Amniotic stem cell (primary cell): Measurements from ENCODE around the gene VSNL1.
"Not testable (repeated sequence)": the region's sequence is repeated elsewhere in the genome, so short reads cannot be mapped to it uniquely, and the experiment has no call there.

Experiments used
- DNase-seq: peaks from one replicate; lab custom pipeline; 2025; lab: John Stamatoyannopoulos, UW

VSNL1 gene

DNA sequence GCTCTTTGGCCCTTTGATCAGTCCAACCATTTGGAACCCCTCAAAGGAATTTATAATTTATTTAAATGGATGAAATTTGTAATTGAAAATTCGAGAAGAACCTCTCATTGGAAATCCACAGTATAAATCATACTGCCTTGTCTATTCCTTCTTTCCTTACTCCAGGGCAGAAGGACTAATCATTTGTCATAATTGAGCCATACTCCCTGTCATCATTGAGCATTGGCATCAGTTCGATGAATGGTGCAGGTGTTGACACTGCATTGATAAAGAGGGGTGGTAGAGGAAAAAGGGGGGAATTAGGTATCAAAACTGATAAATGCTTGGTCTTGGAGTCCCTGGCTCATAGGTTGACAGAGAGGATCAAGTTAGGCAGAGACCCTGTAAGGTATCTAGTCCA is 2.0 kb downstream of the VSNL1 start:
- DNase-seq = no peak

GRCh38 chr2:17543131-17543660 is 2.7 kb downstream of the VSNL1 start:
- DNase-seq = no peak

DNA sequence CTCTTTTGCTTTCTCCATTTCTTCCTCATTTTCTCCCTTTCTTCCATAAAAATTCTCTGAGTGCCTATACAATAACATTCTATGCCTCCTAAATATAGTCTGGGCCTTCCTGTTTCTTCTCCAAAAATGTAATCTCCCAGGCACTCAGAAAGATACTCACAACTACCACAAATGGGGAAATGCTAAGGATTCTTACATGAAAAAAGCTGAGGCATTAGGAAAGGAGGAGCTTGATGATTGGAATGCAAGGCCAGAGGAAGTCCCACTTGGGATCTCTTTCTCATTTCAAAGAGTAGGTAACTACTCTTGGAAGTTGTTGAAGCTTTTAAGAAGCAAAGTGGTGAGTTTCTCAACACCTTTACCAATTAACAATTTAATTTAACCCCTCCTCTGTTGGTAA is 3.4 kb downstream of the VSNL1 start:
- DNase-seq = no peak

DNA sequence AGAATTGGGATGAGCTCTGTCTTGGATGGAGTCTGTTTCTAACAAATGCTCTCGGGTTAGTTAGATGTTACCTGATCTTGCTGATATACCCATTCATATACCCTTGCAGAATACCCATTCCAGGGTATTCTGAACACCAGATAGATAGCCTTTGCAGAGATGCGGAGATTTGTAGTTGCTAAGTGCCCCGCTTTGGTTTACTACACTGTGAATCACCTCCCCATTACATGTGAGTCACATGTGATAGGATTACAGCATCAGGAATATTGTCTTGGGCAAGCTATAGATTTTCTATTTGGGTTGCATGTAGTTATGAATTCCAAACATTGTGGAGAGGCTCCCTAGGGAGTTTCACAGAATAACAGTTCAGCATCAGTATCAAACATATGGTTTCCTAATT is 3.8 kb downstream of the VSNL1 start:
- peak; percentile 9 for DNase-seq

DNA sequence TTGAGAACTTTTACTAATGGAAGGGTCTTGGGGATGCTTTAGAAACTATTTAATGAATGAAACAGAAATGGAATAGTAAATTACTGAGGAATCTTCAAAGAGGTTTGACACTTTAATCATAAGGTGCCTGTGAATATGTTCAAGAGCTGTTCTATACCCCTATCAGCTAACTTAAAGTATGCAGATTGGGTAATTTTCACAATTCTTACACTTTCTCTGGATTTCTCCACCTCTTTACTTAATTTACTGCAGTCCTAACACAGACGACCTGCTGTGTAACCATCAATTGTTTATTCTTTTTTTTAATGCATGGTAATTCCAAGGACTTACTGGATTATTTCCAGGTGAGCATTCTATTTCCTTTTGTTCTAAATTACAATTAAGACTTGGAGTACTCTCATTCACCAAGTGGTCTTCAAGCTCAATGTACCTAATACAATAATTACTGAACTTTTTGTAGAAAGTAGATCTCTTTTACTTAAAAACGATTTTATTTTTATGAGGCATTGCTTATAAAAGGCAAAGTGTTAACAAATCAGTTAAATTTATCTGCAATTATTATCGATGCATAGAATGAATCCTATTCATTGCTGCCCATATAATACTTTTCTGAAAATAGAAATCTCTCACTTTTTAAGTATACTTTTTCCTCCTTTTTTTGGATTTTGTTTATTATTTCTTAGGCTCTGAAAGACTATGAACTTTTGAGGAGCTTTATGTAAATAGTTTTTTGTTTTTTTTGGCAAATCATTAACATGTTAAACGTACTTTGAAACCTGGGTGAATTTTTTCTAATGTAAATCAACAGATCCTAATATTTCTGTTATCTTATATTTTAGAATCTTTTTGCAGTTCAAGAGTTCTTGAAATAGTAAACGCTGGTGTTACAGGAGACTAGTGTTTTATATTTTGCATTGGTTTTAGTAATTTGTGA is 5.5 kb downstream of the VSNL1 start:
- no peak for DNase-seq

DNA sequence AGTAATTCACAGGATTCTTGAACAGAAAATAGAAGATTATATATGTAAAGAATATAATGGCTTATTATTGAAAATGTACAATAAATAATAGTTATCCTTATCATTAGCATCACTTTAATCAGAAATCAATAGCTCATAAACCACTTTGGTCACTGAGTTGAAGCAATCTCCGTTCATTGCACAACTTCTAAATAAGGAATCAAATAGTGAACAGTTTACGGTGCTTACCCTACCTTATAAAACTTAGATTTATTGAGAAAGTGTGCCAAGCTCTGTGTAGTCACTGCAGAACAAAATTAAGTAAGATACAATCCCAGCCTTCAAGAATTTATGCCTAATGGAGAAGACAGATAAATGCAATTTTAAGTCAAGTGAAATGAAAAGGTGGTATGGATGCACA is 6.7 kb downstream of the VSNL1 start:
- DNase-seq = no peak

DNA sequence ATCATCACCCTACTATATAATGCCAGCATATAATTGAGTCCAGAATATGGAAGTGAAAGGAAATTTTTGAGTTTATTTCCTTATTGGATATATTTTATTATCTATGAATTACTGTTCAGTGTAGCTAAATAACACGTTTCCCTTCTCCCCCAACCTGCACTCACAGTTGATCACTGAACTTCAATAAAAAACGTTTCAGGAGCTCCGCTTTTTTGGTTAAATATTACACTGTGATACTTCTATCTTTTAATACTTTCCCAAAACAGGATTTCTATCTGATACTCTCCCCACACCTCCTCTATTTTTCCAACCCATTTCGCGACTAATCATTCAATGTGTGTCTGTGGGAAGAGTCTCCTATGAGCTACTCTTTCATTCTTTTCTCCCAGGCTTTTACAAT is 7.2 kb downstream of the VSNL1 start:
- no peak for DNase-seq

DNA sequence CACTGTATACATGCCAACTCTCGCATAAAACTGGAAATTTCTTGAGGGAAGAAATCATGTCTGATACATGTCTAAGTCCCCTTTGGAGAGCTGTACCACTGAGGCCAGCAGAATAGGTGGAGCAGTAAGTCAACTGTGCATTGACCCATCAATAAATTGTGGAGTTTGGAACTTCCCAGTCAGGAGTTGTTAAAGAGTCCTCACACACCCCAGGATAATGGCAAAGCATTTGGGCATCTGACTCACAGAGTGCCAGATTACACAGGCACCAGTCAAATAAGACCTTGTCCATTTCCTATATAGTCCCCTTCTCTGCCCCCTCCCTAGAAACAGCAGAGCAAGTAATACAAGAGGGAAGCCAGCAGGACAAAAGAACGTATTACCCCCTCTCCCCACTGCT is 10.4 kb downstream of the VSNL1 start:
- DNase-seq = no peak

GRCh38 chr2:17555150-17555549 is 14.7 kb downstream of the VSNL1 start:
- DNase-seq = no peak

DNA sequence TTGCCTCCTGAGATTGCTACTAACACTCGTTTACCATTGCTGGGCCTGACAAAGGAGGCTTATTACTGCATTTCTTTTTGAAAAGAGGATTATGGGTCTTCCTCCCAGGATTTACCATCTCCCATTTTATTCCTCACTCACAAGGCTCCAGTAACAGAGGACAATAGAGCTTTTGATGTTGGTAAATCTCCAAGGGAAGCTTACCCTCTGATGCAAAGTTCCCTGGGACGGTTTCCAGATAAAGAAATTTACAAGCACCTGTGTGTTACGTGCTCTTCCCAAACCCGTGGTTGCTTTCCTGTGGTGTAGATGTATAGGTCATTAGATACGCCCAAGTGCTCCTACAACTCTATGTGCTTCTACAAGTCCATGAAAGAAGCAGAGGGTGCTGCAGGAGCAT is 17.1 kb downstream of the VSNL1 start:
- no peak for DNase-seq

DNA sequence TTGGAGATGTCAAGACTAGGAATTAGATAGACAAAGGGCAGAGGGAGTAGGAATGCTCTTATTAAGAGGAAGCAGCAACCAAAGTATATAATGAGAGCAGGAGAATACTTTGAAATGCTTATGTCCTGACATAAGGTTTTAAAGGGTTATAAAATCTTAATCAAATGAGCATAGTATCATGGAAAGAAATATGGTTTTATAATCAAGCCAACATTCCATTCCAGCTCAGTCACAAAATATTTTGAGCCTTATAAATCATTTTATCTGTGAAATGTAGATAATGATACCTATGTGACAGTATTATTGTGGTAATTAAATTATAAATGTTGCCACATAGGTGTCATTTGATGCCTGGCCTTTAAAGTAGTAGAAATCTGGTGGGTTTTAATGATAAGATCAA is 17.6 kb downstream of the VSNL1 start:
- no peak for DNase-seq

- no peak for DNase-seq
Observed at GRCh38 chr2:17558878-17559277, 18.4 kb downstream of the VSNL1 start.

DNA sequence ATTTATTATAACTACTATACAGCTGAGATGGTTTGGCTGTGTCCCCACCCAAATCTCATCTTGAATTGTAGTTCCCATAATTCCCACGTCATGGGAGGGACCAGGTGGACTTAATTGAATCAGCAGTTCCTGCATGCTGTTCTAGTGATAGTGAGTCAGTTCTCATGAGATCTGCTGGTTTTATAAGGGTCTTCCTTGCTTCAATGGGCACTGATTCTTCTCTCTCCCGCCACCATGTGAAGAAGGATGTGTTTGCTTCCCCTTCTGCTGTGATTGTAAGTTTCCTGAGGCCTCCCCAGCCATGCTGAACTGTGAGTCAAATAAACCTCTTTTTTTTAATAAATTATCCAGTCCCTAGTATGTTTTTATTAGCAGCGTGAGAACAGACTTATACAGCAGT is 25.2 kb downstream of the VSNL1 start:
- not testable (repeated sequence) for DNase-seq

- DNase-seq = no peak
Observed at GRCh38 chr2:17571681-17572080, 31.2 kb downstream of the VSNL1 start.

DNA sequence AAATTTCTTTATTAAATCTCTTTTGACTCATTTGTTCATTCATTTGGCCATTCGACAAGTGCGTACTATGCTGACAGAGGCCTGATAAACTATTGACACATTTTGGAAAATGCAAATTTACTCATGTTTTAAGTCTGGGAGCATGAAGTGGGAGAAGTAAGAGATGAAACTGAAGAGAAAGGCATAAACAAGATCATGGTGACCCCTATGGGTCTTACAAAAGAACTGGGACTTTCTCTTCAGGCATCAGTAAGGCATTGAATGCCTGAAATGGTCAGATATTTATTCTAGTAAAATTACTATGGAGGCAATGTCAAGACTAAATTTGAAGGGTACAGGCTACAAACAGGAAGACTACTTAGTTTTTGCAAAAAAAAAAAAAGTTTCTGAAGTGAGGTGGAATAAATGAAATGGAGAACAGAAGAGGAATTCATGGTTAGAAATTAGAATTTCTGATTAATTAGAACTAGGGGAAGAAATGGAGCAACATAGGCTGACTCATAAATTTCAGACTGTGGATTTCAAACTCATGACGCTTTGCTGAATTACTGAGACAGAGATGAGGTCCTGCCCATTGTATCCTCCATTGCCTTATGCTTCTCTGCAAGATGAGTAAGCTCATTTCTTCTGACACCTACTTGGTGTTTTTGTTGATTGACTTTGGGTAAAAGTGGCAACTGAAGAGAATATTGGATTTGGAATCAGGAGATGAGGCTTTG is 32.7 kb downstream of the VSNL1 start:
- DNase-seq = no peak

DNA sequence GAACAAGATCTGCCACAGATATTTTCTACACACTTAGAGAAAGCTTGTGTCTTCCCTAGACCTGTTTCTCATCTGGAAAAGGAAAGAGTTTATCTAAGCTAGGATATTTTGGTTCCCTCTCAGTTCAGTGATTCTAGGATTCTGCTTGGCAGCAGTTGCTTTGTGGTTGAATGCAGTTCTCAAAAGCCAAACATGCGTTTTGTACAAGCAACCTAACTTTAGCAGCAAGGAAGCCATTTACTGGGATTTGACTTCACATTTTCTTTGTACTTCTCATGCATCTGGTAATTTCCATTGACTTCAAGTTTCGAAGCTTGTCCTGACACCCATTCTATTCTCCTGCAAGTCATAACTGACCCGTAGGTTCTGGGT is 33.3 kb downstream of the VSNL1 start:
- DNase-seq = no peak

GRCh38 chr2:17574406-17575073 is 34.0 kb downstream of the VSNL1 start:
- DNase-seq = no peak

DNA sequence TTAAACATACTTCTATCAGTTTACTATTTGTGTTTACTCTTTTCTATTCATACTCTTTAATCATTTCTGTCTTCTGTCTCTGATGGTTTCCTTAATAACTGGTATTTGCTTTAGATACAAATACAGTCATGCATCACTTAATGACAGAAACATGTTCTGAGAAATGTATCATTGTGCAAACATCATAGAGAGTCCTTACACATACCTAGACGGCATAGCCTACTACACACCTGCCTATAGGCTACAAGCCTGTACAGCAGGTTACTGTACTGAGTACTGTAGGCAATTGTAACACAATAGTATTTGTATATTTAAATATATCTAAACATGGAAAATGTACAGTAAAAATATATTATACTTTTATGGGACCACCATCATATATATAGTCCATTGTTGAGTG is 36.3 kb downstream of the VSNL1 start:
- DNase-seq = no peak

DNA sequence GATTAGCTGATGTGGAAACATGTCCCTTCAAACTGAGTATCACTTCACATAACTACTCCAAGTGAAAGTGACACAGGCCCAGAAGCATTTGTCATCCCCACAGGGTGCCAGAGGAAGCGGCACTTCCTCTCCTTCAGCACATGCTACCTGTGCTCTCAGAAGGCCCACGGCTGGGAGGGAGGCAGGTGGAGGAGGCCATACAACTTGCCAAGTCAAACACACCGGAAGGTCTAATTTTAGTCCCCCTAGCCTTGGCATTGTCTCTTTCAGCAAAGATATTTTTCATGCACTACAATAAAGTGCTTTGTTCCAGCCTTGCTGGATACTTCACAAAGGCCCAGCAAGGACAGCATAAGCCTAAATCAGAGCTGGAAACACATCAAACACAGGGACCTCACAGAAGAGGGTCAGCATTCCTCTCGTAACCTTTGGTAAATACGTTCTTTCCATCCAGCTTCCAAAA is 38.0 kb downstream of the VSNL1 start:
- no peak for DNase-seq

GRCh38 chr2:17579605-17580318 is 39.3 kb downstream of the VSNL1 start:
- no peak for DNase-seq

- no peak for DNase-seq
Observed at GRCh38 chr2:17580319-17580715, 39.8 kb downstream of the VSNL1 start.

DNA sequence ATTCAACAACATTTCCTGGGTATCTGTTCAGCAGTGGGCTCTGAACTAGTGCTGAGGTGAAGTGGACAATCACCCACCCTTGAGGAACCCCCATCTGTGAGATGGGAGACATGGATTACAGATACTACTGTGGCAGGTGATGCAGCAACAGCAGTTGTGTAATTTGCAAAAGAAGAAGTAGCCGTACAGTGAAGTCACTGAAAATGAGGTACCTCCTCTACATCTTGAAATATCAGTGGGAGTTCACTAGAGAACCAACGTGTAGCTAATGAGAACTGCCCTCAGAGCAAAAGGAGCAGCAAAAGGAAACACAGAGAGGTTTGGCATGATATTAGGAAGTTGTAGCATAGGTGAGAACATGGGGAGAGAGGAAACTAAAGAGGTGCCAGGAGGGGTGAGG is 41.3 kb downstream of the VSNL1 start:
- DNase-seq = no peak
